ENCODE measurements around the gene GRHPR.

- TF ChIP-seq, protein P1, sequence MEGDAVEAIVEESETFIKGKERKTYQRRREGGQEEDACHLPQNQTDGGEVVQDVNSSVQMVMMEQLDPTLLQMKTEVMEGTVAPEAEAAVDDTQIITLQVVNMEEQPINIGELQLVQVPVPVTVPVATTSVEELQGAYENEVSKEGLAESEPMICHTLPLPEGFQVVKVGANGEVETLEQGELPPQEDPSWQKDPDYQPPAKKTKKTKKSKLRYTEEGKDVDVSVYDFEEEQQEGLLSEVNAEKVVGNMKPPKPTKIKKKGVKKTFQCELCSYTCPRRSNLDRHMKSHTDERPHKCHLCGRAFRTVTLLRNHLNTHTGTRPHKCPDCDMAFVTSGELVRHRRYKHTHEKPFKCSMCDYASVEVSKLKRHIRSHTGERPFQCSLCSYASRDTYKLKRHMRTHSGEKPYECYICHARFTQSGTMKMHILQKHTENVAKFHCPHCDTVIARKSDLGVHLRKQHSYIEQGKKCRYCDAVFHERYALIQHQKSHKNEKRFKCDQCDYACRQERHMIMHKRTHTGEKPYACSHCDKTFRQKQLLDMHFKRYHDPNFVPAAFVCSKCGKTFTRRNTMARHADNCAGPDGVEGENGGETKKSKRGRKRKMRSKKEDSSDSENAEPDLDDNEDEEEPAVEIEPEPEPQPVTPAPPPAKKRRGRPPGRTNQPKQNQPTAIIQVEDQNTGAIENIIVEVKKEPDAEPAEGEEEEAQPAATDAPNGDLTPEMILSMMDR (IDR thresholded peaks at IDR 0.05; ENCODE audit: insufficient read depth, low read depth, low read length): no peak
- no peak for TF ChIP-seq EZH2 (IDR thresholded peaks at IDR 0.05; ENCODE audit: insufficient read depth, low read length)
These were observed 49.6 kb downstream of the GRHPR start for GRCh38 chr9:37471942-37472684.

All from astrocyte (in vitro differentiated cells and primary cell).